ENCODE measurements around the gene B3GNT9. TPM values are rescaled to one million over a fixed set of nuclear protein-coding genes. Genes with fewer than 3 reads are reported as not detected.

B3GNT9 gene
- total RNA-seq, 1 experiment from 2014 or later = 11.5 TPM

- no peaks in the 10 kb centered on the region for H3K36me3 ChIP-seq (ENCODE audit: control insufficient read depth, insufficient read depth, low read length)
- TF ChIP-seq REST (IDR thresholded peaks at IDR 0.05; ENCODE audit: insufficient read depth in 1 of 2, low read depth in 2 of 2, low read length in 1 of 2) (no peak), POLR2AphosphoS5 (IDR thresholded peaks at IDR 0.05; ENCODE audit: low read depth, low read length) (no peak), SIN3A (IDR thresholded peaks at IDR 0.05; ENCODE audit: borderline replicate concordance, insufficient read depth, low read depth, low read length) (no peak), CTCF (IDR thresholded peaks at IDR 0.05) (no peak), TCF7L2 (IDR thresholded peaks at IDR 0.05; ENCODE audit: low read depth, low read length) (no peak)
- intact Hi-C loops (cut with micrococcal nuclease; ENCODE audit: unreplicated experiment) = loop anchor here (10.0 kb wide), 2 partner anchors 142 to 182 kb away; no protein-coding TSS in a partner anchor
- H3K9me3 ChIP-seq (ENCODE audit: control insufficient read depth, insufficient read depth, low read depth, low read length) = no peaks in the 10 kb centered on the region
- H3K27ac ChIP-seq (ENCODE audit: low read length) = no peak overlapping the region
- CTCF ChIA-PET = interaction anchor here (0.6 kb wide), 1 partner anchor 176 kb away, joined by 5 read pairs; no protein-coding TSS in a partner anchor
- no peak for DNase-seq (ENCODE audit: low read depth, low spot score)
- no peak for ATAC-seq
- H3K27me3 ChIP-seq (ENCODE audit: control insufficient read depth, insufficient read depth, low read length) = no peaks in the 10 kb centered on the region
- H3K4me1 ChIP-seq (ENCODE audit: control insufficient read depth, insufficient read depth, low read length) = peaks cover 3% of the 10 kb centered on the region; the same call in 1 of the 2 replicates
- TSS peak; percentile 62 for BruUV-seq (replicated peaks)
- no peak overlapping the region for H3K4me3 ChIP-seq (ENCODE audit: low read depth in 2 of 2, low read length in 2 of 2)
- POLR2A ChIA-PET = no interaction called here
- in situ Hi-C loops (cut with HindIII; ENCODE audit: low pct_unique_long_range_greater_than_20kb, low sequenced_read_pairs) = no loop called here
These were observed 6.4 kb upstream of the B3GNT9 start for GRCh38 chr16:67157106-67157748.

GRCh38 chr16:67156143-67156844 is 5.5 kb upstream of the B3GNT9 start:
- TF ChIP-seq POLR2AphosphoS5 (IDR thresholded peaks at IDR 0.05; ENCODE audit: low read depth, low read length) = no peak
- TF ChIP-seq REST (IDR thresholded peaks at IDR 0.05; ENCODE audit: insufficient read depth in 1 of 2, low read depth in 2 of 2, low read length in 1 of 2) = no peak
- no peak for TF ChIP-seq SIN3A (IDR thresholded peaks at IDR 0.05; ENCODE audit: borderline replicate concordance, insufficient read depth, low read depth, low read length)

More at GRCh38 chr16:67156143-67156844, 5.5 kb upstream of the B3GNT9 start:
- in situ Hi-C loops (cut with HindIII; ENCODE audit: low pct_unique_long_range_greater_than_20kb, low sequenced_read_pairs) (no loop called here), intact Hi-C loops (cut with micrococcal nuclease; ENCODE audit: unreplicated experiment) (loop anchor here (10.0 kb wide), 2 partner anchors 141 to 181 kb away; no protein-coding TSS in a partner anchor)
- no peaks in the 10 kb centered on the region for H3K36me3 ChIP-seq (ENCODE audit: control insufficient read depth, insufficient read depth, low read length)
- ATAC-seq (no peak), DNase-seq (ENCODE audit: low read depth, low spot score) (no peak)
- ChIA-PET CTCF (no interaction called here), POLR2A (no interaction called here)
- no TSS peak for BruUV-seq (replicated peaks)
- H3K9me3 ChIP-seq (ENCODE audit: control insufficient read depth, insufficient read depth, low read depth, low read length) = no peaks in the 10 kb centered on the region
- H3K4me3 ChIP-seq (ENCODE audit: low read depth in 2 of 2, low read length in 2 of 2) = no peak overlapping the region
- H3K27ac ChIP-seq (ENCODE audit: low read length) = no peak overlapping the region
- peaks cover 6% of the 10 kb centered on the region for H3K4me1 ChIP-seq (ENCODE audit: control insufficient read depth, insufficient read depth, low read length)
- H3K27me3 ChIP-seq (ENCODE audit: control insufficient read depth, insufficient read depth, low read length) = no peaks in the 10 kb centered on the region

Data from Panc1 (cell line).